H1 (cell line): ENCODE results near the gene DDX1. TPM values are rescaled to one million over a fixed set of nuclear protein-coding genes. Genes with fewer than 3 reads are reported as not detected.

Source experiments
- E2F6 ChIP-seq: IDR thresholded peaks from 2 replicates; pipeline ENCODE4 v1.6.1; 2012; ENCODE audit warnings: inconsistent platforms
- FOSL1 ChIP-seq: IDR thresholded peaks from 2 replicates; pipeline ENCODE4 v1.6.1; 2011; ENCODE audit warnings: mild to moderate bottlenecking, low read depth, low read length, moderate library complexity; ENCODE audit not compliant: insufficient read depth
- JUND ChIP-seq: IDR thresholded peaks from 2 replicates; pipeline ENCODE4 v1.6.1; 2011; ENCODE audit warnings: mild to moderate bottlenecking, improper control_type of control experiment, low read length
- polyA plus RNA-seq, 7 experiments: library from polyadenylated mRNA; depleted of rRNA in 3 of 7; stranded (reverse) in 5 of 7; unstranded in 2 of 7; fragments of >200 nt in 5 of 7; fragments of 200-250 nt in 2 of 7; gene quantifications; 1 replicate in 5 of 7; 2 replicates in 1 of 7; 4 replicates in 1 of 7; pipeline versions ENCODE4 v1.2.1 to v1.2.3, GENCODE V29; 2011 to 2013; ENCODE audit warnings: missing spikeins in 2 of 7, mixed read lengths in 2 of 7
- total RNA-seq: library from RNA; stranded (reverse); fragmentation: NEBNext Ultra II Directional; extraction: Animal tissue kit (Norgen Biotek cat#: 25700); gene quantifications from 2 replicates; pipeline ENCODE4 v1.2.1, GENCODE V29; 2021
- TF ChIP-seq, protein P1 (sequence below): fragments of 300-600 bp; sonication (generic); IDR thresholded peaks from 2 replicates; pipeline ENCODE4 v1.7.1; 2012; ENCODE audit warnings: low read length, moderate library complexity, mild to moderate bottlenecking, inconsistent platforms; ENCODE audit not compliant: insufficient replicate concordance
- TF ChIP-seq, protein P2 (sequence below): IDR thresholded peaks from 2 replicates; pipeline ENCODE4 v1.6.1; 2011; ENCODE audit warnings: low read depth, mild to moderate bottlenecking, low read length; ENCODE audit not compliant: insufficient read depth
- TF ChIP-seq, protein P3 (sequence below), 3 experiments: IDR thresholded peaks; 1 replicate in 2 of 3; 2 replicates in 1 of 3; pipeline versions ENCODE4 v1.5.1 to v1.6.1; 2011; ENCODE audit warnings: low read length in 3 of 3, mild to moderate bottlenecking in 3 of 3, inconsistent platforms in 2 of 3, low read depth in 1 of 3, moderate library complexity in 1 of 3; ENCODE audit not compliant: insufficient read depth in 1 of 3; ENCODE audit errors: control extremely low read depth in 1 of 3

Gene DDX1
- total and polyA plus RNA-seq, 2 of the 8 experiments (the other 6 are each of a cell fraction or from before 2014, with no cell fraction given), result 51.1 to 161 TPM

- TF ChIP-seq, protein P1, sequence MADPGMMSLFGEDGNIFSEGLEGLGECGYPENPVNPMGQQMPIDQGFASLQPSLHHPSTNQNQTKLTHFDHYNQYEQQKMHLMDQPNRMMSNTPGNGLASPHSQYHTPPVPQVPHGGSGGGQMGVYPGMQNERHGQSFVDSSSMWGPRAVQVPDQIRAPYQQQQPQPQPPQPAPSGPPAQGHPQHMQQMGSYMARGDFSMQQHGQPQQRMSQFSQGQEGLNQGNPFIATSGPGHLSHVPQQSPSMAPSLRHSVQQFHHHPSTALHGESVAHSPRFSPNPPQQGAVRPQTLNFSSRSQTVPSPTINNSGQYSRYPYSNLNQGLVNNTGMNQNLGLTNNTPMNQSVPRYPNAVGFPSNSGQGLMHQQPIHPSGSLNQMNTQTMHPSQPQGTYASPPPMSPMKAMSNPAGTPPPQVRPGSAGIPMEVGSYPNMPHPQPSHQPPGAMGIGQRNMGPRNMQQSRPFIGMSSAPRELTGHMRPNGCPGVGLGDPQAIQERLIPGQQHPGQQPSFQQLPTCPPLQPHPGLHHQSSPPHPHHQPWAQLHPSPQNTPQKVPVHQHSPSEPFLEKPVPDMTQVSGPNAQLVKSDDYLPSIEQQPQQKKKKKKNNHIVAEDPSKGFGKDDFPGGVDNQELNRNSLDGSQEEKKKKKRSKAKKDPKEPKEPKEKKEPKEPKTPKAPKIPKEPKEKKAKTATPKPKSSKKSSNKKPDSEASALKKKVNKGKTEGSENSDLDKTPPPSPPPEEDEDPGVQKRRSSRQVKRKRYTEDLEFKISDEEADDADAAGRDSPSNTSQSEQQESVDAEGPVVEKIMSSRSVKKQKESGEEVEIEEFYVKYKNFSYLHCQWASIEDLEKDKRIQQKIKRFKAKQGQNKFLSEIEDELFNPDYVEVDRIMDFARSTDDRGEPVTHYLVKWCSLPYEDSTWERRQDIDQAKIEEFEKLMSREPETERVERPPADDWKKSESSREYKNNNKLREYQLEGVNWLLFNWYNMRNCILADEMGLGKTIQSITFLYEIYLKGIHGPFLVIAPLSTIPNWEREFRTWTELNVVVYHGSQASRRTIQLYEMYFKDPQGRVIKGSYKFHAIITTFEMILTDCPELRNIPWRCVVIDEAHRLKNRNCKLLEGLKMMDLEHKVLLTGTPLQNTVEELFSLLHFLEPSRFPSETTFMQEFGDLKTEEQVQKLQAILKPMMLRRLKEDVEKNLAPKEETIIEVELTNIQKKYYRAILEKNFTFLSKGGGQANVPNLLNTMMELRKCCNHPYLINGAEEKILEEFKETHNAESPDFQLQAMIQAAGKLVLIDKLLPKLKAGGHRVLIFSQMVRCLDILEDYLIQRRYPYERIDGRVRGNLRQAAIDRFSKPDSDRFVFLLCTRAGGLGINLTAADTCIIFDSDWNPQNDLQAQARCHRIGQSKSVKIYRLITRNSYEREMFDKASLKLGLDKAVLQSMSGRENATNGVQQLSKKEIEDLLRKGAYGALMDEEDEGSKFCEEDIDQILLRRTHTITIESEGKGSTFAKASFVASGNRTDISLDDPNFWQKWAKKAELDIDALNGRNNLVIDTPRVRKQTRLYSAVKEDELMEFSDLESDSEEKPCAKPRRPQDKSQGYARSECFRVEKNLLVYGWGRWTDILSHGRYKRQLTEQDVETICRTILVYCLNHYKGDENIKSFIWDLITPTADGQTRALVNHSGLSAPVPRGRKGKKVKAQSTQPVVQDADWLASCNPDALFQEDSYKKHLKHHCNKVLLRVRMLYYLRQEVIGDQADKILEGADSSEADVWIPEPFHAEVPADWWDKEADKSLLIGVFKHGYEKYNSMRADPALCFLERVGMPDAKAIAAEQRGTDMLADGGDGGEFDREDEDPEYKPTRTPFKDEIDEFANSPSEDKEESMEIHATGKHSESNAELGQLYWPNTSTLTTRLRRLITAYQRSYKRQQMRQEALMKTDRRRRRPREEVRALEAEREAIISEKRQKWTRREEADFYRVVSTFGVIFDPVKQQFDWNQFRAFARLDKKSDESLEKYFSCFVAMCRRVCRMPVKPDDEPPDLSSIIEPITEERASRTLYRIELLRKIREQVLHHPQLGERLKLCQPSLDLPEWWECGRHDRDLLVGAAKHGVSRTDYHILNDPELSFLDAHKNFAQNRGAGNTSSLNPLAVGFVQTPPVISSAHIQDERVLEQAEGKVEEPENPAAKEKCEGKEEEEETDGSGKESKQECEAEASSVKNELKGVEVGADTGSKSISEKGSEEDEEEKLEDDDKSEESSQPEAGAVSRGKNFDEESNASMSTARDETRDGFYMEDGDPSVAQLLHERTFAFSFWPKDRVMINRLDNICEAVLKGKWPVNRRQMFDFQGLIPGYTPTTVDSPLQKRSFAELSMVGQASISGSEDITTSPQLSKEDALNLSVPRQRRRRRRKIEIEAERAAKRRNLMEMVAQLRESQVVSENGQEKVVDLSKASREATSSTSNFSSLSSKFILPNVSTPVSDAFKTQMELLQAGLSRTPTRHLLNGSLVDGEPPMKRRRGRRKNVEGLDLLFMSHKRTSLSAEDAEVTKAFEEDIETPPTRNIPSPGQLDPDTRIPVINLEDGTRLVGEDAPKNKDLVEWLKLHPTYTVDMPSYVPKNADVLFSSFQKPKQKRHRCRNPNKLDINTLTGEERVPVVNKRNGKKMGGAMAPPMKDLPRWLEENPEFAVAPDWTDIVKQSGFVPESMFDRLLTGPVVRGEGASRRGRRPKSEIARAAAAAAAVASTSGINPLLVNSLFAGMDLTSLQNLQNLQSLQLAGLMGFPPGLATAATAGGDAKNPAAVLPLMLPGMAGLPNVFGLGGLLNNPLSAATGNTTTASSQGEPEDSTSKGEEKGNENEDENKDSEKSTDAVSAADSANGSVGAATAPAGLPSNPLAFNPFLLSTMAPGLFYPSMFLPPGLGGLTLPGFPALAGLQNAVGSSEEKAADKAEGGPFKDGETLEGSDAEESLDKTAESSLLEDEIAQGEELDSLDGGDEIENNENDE, result no peak
- no peak for TF ChIP-seq FOSL1
- no peak for TF ChIP-seq JUND
- TF ChIP-seq, protein P2, sequence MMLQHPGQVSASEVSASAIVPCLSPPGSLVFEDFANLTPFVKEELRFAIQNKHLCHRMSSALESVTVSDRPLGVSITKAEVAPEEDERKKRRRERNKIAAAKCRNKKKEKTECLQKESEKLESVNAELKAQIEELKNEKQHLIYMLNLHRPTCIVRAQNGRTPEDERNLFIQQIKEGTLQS, result no peak
- TF ChIP-seq E2F6, result no peak
- TF ChIP-seq, protein P3, sequence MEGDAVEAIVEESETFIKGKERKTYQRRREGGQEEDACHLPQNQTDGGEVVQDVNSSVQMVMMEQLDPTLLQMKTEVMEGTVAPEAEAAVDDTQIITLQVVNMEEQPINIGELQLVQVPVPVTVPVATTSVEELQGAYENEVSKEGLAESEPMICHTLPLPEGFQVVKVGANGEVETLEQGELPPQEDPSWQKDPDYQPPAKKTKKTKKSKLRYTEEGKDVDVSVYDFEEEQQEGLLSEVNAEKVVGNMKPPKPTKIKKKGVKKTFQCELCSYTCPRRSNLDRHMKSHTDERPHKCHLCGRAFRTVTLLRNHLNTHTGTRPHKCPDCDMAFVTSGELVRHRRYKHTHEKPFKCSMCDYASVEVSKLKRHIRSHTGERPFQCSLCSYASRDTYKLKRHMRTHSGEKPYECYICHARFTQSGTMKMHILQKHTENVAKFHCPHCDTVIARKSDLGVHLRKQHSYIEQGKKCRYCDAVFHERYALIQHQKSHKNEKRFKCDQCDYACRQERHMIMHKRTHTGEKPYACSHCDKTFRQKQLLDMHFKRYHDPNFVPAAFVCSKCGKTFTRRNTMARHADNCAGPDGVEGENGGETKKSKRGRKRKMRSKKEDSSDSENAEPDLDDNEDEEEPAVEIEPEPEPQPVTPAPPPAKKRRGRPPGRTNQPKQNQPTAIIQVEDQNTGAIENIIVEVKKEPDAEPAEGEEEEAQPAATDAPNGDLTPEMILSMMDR (IDR thresholded peaks at IDR 0.05; ENCODE audit: control extremely low read depth in 1 of 3, insufficient read depth in 1 of 3, low read depth in 1 of 3, low read length in 3 of 3), result no peak
Measured at GRCh38 chr2:15620340-15620739, 28.7 kb downstream of the DDX1 start (continued).
